Epithelial cell of proximal tubule (primary cell): ENCODE measurements around the gene ARHGEF11. TPM values are rescaled to one million over a fixed set of nuclear protein-coding genes. Genes with fewer than 3 reads are reported as not detected.

ENCODE experiments used
- DNase-seq: peaks from one replicate; pipeline ENCODE4 v3.0.0-alpha.2; 2011; ENCODE audit warnings: low read depth
- H3K4me3 ChIP-seq: 2 replicates; pipeline ENCODE4 v1.5.1; 2011; ENCODE audit warnings: low read depth, mild to moderate bottlenecking, low read length
- total RNA-seq: library from RNA; depleted of rRNA; stranded (reverse); fragments of >200 nt; gene quantifications from 2 replicates; pipeline ENCODE4 v1.2.3, GENCODE V29; 2015
- TF ChIP-seq, protein P1 (sequence below): conservative IDR thresholded peaks from 2 replicates; pipeline ENCODE4 v1.5.1; 2012; ENCODE audit warnings: low read depth, mild to moderate bottlenecking, low read length

ARHGEF11 gene
- total RNA-seq, 1 donor from 2014 or later = 19.3 TPM

DNA sequence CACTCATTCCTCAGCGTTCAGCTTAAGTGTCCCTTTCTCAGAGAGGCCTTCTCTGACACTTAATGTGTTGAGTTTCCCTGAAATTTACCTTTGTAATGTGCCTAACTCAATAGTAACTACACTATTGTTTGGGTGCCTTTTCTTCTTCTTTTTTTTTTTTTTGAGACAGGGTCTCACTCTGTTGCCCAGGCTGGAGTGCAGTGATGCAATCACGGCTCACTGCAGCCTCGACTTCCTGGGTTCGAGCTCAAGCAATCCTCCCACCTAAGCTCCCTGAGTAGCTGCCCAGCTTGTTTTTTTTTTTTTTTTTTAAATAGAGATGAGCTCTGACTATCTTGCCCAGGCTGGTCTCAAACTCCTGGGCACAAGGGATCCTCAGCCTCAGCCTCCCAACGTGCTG lies 50.1 kb downstream of the ARHGEF11 start:
- no peak overlapping the region for H3K4me3 ChIP-seq
- no peak for DNase-seq
- TF ChIP-seq, protein P1, sequence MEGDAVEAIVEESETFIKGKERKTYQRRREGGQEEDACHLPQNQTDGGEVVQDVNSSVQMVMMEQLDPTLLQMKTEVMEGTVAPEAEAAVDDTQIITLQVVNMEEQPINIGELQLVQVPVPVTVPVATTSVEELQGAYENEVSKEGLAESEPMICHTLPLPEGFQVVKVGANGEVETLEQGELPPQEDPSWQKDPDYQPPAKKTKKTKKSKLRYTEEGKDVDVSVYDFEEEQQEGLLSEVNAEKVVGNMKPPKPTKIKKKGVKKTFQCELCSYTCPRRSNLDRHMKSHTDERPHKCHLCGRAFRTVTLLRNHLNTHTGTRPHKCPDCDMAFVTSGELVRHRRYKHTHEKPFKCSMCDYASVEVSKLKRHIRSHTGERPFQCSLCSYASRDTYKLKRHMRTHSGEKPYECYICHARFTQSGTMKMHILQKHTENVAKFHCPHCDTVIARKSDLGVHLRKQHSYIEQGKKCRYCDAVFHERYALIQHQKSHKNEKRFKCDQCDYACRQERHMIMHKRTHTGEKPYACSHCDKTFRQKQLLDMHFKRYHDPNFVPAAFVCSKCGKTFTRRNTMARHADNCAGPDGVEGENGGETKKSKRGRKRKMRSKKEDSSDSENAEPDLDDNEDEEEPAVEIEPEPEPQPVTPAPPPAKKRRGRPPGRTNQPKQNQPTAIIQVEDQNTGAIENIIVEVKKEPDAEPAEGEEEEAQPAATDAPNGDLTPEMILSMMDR = no peak

DNA sequence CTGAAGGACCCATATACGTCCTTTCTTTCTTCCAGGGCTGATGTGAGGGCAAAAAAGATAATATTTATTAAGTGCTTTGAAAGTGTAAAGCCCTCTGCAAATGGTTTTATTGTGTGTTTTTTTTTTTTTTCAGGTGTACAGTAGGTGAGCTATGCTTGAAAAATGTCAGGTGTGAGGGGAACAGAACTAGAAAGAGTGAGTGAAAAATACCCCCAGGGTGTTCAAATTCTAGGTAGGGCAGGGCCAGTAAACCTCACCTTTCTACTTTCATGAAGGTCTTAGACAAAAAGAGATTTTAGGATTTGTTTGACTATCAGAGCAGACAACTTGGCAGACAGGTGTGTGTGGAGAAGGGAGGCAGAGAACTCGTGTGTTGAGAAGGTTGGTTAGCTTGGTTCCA lies 51.3 kb downstream of the ARHGEF11 start:
- DNase-seq = no peak
- H3K4me3 ChIP-seq = no peak overlapping the region
- TF ChIP-seq, protein P1 = no peak

DNA sequence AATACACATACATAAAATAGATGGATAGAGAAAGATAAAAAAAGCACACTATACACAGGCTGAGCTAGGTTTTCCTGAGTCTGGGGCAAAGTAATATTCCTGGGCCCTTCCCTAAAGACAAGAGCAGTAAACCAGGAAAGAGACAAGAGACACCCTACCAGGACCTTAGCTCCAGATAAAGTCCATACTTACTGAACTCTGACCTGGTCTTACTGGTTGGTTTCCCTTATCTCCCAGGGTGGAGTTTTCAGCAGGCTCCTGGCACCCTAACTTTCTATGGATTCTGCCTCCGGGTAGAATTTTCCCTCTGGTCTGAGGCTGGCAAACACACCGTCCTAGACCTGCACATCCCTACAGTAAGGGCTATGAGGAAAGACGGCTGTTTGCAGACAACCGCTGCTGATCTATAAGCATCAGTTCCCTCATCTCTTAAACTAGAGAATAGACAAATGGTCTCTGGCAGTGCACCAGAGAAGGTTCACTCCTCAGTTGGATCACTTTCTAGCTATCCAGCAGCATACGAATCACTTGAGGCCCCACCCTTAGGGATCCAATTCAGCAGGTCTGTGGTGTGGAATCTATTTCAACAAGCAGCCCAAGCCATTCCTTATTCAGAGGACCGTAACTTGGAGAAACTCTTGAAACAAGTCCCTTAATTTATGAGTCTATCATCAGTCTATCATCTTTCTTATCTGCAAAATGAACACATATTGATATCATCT lies 52.0 kb downstream of the ARHGEF11 start:
- no peak for DNase-seq
- TF ChIP-seq, protein P1 = no peak
- H3K4me3 ChIP-seq = no peak overlapping the region

DNA sequence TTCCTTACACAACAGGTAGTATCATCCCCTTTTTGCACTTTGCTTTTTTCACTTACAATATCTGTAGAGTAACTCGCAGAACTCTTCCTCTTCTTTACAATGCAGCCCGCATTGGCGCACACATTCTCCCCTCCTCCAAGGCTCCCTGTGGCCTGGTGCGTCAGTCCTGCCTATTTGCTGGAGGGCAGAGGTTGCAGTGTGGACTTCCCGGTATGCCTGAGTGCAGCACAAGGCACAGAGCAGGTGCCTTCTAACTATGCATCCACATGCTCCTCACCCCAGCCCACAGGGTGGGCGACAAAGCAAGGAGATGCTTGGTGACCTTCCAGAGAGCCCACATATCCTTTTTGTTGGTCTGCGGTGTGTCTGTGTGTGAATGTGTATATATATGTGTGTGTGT lies 53.3 kb downstream of the ARHGEF11 start:
- no peak for DNase-seq
- TF ChIP-seq, protein P1 = no peak
- no peak overlapping the region for H3K4me3 ChIP-seq

DNA sequence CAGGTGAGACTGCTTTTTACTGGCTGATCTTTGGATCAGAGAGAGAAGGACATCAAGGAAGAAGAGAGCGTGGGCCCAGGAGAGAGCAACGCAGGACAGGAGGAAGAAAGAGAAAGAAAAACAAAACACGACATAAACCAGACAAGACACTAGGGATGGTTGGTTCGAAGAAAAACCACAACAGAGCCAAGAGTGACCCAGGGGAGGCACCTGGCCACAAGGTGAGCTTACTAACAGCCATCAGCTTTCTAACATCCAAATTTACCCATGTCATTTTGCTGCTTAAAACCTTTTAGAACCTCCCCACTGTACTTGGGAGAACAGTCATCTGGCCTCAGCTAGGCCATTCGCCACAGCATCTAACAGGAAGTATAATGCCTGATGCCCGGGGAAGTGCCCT lies 57.8 kb downstream of the ARHGEF11 start:
- TF ChIP-seq, protein P1 = no peak
- H3K4me3 ChIP-seq = no peak overlapping the region
- no peak for DNase-seq

DNA sequence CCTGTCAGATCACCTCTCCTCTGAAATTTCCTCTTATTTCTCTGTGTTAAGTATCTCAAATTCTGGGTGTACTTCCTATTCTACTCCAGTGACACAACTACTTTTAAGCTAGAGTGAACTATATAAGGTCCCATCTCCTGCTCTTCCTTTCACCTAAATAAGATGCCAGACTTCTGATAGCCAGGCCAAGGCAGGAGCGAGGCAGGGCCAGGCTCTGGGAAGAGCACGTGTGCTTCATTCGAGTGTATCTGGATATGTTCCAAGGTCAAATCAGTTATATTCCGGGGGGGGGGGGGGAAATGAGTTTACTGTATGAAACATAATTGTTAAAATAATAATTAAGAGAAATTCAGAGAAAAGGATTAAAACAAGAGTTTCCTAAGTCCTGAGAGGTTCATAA lies 65.0 kb downstream of the ARHGEF11 start:
- TF ChIP-seq, protein P1 = no peak
- no peak for DNase-seq
- H3K4me3 ChIP-seq = no peak overlapping the region

DNA sequence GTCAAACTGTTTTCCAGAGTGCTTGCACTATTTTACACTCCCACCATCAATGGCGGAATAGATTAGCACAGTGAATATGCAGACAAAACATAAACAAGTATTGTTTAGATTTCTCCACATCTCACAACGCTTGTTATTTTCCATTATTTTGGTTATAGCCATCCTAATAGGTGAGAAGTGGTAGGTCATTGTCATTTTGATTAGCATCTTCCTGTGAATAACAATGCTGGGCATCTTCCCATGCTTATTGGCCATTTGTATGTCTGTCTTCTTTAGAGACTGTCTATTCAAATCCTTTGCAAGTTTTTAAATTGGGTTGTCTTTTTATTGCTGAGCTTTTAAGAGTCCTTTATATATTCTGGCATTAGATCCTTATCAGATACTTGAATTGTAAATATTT lies 70.5 kb downstream of the ARHGEF11 start:
- no peak for DNase-seq
- TF ChIP-seq, protein P1 = no peak
- H3K4me3 ChIP-seq = no peak overlapping the region
